GM18517 (cell line): Measurements from ENCODE around the gene SEC23IP.
A peak's percentile ranks its signal among the peaks of the same experiment; 100 is the strongest.
"Not testable (repeated sequence)": the region's sequence is repeated elsewhere in the genome, so short reads cannot be mapped to it uniquely, and the experiment has no call there.

Source experiments
- ATAC-seq: cut with Tn5 transposase; IDR thresholded peaks from one replicate; pipeline ENCODE4 v1.9.1; 2021; ENCODE audit warnings: mild to moderate bottlenecking, moderate library complexity; ENCODE audit not compliant: unreplicated experiment

Gene SEC23IP

DNA sequence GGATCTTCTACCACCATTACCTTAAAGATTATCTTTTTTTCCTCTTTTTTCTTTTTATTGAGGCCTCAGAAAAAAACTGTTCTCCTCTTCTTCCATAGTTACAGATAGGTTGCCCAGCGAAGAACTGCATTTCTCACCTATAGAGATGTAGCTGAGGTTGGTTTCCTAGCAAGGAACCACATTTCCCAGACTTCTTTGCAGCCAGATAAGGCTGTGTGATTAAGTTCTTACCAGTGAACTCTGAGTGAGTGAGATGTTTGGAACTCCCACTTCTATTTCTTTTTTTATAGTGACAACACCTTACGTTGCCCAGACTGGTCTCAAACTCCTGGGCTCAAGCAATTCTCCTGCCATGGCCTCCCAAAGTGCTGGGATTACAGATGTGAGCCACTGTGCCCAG, 14.0 kb upstream of the SEC23IP start:
- no peak for ATAC-seq

DNA sequence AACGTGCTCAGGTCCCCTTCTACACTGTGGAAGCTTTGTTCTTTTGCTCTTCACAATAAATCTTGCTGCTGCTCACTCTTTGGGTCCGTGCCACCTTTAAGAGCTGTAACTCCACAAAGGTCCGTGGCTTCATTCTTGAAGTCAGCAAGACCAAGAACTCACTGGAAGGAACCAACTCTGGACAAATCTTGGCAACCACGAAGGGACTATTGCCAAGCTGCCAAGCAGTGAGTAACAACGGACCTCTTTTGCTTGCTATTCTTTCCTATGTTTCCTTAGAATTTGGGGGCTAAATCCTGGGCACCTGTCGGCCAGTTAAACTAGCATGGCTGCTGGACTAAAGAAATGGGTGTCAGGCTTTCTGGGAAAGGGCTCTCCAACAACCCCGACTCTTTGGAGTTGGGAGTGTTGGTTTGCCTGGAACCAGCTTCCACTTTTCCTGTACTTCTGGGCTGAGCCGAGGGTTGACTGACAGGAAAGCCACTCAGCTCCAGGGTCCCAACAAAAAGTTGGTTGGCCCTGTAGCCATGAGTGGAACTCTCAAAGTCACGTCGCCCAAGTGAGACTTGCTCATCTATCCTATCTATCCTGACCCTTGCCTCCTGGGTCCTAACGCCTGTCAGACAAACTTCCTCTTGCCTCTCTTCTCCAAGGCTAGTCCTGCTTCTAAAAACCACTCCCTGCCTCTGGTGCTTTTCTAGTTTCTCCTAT, 8.5 kb upstream of the SEC23IP start:
- ATAC-seq, result not testable (repeated sequence)

DNA sequence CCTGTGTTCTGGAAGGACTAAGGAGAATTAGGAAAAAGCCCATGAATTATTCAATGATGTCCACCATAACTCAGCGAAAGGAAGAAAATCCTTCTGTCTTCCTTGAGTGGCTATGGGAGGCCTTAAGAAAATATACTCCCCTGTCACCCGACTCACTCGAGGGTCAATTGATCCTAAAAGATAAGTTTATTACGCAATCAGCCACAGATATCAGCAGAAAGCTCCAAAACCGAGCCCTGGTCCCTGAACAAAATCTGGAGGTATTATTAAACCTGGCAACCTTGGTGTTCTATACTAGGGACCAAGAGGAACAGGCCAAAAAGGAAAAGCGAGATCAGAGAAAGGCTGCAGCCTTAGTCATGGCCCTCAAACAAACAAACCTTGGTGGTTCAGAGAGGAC, 6.5 kb upstream of the SEC23IP start:
- ATAC-seq, result not testable (repeated sequence)

DNA sequence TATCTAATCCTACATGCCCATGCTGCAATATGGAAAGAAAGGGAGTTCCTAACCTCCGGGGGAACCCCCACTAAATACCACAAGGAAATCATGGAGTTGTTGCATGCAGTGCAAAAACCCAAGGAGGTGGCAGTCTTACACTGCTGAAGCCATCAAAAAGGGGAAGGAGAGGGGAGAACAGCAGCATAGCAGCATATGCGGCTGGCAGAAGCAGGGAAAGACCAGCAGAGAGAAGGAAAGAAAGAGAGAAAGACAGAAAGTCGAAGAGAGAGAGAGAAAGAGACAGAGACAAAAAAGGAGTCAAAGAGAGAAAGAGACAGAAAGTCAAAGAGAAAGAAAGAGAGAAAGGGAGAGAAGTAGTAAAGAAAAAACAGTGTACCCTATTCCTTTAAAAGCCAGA, 3.8 kb upstream of the SEC23IP start:
- not testable (repeated sequence) for ATAC-seq

DNA sequence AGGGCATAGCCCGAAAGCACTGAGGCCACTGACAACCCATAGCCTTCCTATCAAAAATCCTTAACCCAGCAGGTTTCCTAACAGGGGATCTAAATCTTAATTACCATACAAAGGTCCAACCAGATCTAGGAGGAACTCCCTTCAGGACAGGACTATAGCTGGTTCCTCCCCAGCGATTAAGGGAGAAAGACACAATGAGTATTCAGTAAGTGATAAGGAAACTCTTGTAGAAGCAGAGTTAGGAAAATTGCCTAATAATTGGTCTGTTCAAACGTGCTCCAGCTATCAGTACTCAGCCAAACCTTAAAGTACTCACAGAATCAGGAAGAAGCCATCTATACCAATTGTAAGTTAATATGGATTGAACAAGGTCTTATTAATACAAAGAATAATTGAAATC, 3.3 kb upstream of the SEC23IP start:
- ATAC-seq, result not testable (repeated sequence)

DNA sequence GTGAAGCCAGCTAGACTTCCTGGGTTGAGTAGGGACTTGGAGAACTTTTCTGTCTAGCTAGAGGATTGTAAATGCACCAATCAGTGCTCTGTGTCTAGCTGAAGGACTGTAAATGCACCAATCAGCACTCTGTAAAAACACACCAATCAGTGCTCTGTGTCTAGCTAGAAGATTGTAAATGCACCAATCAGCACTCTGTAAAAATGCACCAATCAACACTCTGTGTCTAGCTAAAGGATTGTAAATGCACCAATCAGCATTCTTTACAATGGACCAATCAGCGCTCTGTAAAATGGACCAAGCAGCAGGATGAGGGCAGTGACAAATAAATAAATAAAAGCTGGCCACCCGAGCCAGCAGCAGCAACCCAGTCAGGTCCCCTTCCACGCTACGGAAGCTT, 2.2 kb upstream of the SEC23IP start:
- ATAC-seq, result not testable (repeated sequence)

DNA sequence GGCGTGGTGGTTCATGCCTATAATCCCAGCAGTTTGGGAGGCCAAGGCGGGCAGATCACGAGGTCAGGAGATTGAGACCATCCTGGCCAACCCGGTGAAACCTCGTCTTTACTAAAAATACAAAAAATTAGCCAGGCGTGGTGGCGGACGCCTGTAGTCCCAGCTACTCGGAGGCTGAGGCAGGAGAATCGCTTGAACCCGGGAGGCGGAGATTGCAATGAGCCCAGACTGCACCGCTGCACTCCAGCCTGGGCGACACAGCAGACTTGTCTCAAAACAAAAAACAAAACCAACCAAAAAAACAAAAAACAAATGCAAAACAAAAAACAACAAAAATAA, 712 bp upstream of the SEC23IP start:
- not testable (repeated sequence) for ATAC-seq

DNA sequence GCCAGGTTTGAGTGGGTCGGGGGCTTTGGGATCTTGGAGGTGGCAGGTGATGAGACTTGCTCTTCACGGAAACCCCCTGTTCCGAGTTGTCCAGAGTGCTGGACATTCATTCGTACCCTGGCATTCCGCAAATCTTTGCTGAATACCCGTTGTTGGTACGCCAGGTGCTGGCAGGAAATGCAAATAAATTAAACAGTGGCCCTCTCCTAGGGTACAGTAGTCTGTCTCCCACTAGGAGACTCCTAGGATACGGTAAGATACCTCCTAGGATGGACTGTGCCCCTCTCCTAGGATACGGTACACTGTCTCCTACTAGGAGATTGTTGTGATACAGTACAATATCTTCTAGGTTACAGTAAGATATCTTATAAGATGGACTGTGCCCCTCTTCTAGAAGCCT, 544 bp downstream of the SEC23IP start:
- no peak for ATAC-seq

DNA sequence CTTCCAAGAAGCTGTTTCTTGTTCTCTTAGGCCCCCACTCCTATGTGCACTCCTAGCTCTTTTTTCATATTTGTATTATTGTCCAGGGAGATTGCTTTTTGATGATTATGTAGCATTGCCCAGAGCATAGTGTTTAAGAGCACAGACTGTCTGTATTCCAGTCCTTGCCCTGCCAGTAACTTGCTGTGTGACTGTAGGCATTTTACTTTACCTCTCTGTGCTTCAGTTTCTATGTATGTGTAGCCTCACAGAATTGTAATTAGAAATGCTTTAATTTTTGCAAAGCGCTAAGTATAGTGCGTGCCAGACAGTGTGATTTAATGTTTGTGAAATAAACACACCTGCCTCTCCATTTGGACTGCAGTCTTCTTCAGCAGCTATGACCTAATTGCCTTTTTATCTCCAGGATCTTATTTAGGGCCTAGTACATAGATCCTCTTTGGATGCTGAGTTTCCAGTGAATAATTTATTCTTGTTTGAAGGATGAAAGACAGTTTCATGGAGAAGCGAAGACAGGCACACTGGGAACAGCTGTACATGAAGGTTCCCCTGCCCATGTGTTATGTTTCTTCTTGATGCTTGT, 1.4 kb downstream of the SEC23IP start:
- no peak for ATAC-seq

DNA sequence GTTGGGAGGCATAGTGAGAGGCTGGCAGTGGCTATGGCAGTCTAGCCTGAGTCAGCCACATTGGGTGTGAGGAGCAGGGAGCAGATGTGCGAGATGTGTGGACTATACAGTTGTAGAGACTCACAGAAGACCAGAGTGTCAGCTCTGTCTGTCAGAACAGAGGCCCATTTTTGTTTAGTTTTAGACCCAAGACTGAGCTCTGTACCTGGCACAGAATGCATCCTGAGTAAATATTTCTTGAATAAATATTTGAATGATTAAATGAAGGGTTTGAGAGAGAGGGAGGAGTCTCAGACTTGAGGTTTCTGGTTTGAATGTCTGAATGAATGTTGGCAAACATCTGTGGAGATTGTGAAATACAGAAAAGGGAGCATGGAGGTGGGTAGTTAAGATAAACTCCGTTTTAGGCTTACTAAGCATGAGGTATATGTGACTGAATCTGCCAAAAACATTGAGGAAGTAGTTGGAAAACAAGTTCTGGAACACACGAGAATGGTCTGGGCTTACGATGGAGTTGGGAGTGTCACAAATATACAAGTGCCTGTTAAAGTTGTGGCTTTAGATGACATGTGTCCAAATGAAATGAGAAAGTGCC, 3.6 kb downstream of the SEC23IP start:
- ATAC-seq, result no peak

DNA sequence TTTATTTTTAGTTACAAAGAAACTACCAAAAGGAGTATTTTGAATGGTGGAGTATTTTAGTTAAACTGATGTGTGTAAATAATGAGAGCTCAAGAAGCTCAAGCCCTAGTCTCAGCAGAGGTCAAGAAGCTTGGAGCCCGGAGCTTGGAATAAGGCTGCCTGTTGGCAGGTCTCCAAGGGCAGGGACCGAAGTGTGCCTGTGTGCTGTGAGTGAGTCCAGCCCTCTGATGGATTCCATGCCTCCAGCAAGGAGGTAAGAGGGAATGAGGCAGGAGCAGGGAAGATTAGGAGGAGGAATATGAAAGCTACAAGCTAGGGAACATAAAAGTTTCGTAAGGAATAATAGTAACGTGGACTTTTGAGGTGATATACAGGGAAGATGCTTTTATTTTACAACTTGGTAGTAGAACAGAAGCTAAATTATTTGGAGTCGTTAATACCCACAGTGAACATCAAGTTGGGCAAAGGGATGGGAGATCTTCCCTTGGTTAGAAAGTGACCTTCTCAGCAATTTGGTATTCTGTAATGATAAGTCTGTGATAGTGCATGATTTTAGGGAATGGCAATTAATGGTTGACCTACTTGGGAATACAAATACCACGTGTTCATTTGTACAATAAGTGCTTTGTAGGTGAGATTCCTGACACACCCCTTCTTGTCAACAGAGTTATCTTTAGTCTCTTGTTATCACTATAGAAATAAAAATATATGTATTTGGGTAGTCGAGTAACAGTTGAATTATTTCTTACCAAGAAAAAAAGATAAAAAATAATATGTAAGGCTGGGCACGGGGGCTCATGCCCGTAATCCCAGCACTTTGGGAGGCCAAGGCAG, 4.6 kb downstream of the SEC23IP start:
- ATAC-seq, result no peak

DNA sequence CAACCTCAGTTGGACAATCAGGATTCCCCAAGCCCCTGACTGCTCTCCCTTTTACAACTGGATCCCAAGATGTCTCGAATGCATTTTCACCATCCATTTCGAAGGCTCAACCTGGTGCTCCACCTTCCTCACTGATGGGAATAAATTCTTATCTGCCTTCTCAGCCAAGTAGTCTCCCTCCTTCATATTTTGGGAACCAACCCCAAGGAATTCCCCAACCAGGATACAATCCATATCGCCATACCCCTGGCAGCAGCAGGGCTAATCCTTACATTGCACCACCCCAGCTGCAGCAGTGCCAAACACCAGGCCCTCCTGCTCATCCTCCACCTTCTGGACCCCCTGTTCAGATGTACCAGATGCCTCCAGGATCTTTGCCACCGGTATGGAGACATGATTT, 6.0 kb downstream of the SEC23IP start:
- ATAC-seq, result no peak

DNA sequence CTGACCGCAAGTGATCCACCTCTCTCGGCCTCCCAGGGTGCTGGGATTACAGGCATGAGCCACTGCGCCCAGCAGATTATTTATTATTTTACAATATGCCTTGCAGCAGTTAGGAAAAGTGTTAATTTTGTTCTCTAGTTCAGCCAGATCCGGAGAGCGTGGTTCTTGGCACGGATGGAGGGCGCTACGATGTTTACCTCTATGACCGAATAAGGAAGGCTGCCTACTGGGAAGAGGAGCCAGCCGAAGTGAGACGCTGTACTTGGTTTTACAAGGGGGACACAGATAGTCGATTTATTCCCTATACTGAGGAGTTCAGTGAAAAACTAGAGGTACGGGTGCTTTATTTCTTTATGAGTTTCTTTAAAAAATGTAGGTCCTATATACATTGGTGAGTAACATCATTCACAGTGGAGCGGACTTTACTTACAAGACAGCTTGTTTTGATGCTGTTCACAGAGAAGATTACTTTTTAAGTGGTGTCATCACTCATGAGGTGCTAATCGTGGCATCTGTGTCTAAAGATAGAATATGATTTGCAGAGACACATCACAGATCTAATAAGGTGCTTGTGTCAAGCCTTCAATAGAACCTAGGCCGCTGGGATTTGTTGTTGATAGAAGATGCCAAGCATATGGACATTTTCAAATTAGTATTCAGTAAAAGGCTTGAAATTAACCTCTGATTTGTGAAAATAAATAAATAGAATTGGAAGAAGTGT, 11.6 kb downstream of the SEC23IP start:
- ATAC-seq, result no peak

DNA sequence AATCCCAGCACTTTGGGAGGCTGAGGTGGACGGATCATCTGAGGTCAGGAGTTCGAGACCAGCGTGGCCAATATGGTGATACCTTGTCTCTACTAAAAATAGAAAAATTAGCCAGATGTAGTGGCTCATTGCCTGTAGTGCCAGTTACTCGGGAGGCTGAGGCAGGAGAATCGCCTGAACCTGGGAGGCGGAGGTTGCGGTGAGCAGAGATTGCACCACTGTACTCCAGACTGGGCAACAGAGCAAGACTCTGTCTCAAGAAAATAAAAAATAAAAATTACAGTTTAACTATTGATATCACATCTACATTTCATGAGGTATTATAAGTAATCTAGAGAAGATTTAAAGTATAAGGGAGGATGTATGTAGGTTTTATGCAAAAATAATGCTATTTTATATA, 15.2 kb downstream of the SEC23IP start:
- not testable (repeated sequence) for ATAC-seq

DNA sequence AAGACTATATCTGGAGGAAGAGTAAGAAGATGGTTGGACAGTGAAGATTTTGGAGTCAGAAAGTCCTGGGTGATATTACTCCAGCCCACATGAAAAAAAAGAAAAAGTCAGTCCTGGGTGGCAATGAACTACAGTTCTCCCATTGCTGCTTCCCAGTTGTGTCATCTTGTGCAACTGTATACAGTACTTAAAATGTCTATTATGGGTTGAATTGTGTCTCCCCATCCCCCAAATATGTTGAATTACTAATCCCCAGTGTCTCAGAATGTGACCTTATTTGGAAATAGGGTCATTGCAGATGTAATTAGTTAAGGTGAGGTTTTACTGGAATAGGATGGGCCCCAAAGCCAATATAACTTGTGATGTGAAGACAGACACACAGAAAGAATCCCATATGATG, 15.6 kb downstream of the SEC23IP start:
- ATAC-seq, result no peak

DNA sequence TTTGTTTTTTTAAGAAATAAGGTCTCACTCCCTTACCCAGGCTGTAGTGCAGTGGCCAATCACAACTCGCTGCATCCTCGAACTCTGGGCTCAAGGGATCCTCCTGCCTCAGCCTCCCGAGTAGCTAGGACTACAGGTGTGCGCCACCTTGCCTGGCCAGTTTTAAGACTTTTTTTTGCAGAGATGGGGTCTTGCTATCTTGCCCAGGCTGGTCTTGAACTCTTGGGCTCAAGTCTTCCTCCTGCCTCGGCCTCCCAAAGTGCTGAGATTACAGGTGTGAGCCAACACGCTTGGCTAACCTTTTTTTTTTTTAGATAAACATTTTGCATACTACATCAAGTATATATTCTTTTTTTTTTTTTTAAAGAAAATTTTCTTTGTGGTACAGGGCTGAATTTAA, 18.2 kb downstream of the SEC23IP start:
- no peak for ATAC-seq

DNA sequence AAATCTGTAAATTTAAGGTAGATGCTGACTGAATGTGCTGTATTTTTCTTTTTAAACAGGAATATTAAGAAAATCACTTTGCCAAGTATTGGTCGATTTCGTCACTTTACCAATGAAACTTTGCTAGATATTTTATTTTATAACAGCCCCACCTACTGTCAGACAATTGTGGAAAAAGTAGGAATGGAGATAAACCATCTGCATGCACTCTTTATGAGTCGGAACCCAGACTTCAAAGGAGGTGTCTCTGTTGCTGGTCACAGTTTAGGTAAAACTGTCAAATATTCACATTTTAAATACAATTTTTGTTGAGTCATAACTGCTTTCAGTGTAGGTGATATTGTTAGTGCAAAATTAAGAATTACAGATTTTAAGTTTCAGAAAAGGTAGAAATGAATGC, 25.2 kb downstream of the SEC23IP start:
- no peak for ATAC-seq

DNA sequence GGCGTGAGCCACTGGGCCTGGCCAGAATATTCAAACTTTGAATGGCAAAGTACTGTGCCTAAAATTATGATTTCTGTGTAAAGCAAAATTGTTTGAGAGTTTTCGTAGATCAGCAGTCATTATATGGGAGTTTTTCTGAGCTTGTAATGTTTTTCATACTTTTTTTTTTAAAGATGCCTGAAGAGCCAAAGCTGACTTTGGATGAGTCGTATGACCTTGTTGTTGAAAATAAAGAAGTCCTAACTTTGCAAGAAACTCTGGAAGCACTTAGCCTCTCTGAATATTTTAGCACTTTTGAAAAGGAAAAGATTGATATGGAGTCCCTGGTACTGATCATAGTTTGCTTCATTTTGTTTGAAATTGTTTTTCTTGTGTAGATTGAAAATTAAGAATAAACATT, 26.7 kb downstream of the SEC23IP start:
- no peak for ATAC-seq

DNA sequence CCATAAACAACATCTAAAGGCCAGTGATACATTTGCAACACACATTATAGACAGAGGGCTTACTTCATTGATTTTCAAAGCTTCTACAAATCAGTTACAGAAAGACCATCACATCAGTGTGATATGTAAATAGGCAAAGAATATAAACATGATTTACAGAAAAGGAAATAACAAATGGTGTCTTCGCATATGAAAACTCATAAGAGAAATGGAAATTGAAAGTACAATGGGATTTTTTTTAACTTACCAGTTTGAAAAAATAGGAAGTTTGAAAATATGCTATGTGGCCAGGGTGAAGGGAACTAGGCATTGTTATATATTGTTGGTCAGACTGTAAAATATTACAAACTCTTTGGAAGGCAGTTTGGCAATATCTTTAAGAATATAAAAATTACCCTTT, 27.3 kb downstream of the SEC23IP start:
- peak; percentile 72 for ATAC-seq

DNA sequence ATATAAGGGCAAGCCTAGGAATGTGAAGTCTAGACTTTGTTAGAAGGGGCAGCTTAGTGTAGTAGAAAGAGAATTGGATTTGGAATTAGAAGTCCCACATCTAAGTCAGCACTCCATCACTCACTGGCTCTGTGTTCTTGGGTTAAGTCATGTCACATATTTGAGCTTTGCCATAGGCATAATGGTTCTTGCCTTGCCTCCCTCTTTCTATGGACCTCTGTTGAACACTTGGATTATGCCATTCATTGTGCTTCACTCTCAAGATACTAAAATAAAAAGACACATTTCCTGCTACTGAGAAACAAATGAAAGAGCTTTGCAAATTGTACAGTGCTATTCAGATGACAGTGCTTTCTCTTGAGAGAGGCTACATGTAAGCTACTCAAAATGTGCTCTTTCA, 35.9 kb downstream of the SEC23IP start:
- ATAC-seq, result no peak

DNA sequence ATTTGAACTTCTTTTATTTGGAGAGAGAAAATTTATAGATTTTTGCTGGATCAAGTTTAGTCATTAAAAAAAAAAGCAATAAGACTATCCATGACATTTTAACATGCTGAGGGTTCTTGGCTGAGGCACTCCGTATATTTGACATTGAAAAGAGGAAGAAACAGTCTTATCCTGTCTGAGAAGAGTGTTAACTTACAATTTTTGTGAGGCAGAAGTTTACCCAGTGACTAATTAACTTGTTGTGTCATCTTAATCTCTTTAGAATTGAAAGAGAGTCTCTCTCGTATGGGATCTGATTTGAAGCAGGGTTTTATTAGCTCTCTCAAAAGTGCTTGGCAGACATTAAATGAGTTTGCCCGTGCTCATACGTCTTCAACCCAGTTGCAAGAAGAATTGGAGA, 39.3 kb downstream of the SEC23IP start:
- no peak for ATAC-seq
